HG02588 (cell line): ENCODE data around the gene OR4E1.
"Not testable (repeated sequence)": the region's sequence is repeated elsewhere in the genome, so short reads cannot be mapped to it uniquely, and the experiment has no call there.

Experiments used
- ATAC-seq: cut with Tn5 transposase; IDR thresholded peaks from one replicate; pipeline ENCODE4 v1.9.1; 2021; ENCODE audit warnings: mild to moderate bottlenecking, moderate library complexity; ENCODE audit not compliant: unreplicated experiment

The OR4E1 gene

GRCh38 chr14:21673718-21674117 lies at the start of gene OR4E1:
Gene OR4E1 (minus strand): TSS chr14:21673818. CDS start chr14:21670935, 2,883 bp downstream.
- no peak for ATAC-seq

DNA sequence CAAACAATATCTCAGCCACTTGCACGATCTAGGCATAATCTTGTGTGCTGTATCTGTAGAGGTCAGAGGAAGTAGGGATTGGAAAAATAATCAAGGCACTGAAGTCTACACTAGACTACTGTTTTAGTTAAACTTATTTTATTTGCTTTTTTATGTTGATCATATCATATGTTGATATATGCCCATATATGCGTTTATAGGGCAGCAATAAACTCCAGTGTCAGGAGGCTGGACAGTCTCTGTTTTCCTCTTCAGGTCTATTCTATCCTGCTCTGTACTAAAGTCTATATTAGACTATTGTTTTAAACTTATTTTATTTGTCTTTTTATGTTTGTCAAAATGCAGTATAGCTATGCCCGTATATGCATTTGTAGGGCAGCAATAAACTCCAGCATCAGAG lies 47.9 kb upstream of the OR4E1 start:
- no peak for ATAC-seq

DNA sequence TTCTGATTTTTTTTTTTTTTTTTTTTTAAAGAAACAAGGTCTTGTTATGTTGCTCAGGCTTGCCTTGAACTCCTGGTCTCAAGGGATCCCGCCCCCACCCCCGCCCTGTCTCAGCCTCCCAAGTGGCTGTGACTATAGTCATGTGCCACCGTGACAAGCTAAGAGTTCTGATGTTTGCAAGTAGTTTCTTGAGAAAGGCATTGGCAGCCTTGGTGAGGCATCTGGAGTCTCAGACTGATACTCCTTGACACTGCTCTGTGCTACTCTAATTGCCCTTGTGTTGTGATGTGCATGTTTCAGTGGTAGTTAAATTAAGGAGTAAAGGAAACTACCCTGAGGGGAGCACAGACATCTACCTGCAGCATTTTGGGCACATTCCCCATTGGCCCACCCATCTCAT lies 46.2 kb upstream of the OR4E1 start:
- ATAC-seq, result no peak

DNA sequence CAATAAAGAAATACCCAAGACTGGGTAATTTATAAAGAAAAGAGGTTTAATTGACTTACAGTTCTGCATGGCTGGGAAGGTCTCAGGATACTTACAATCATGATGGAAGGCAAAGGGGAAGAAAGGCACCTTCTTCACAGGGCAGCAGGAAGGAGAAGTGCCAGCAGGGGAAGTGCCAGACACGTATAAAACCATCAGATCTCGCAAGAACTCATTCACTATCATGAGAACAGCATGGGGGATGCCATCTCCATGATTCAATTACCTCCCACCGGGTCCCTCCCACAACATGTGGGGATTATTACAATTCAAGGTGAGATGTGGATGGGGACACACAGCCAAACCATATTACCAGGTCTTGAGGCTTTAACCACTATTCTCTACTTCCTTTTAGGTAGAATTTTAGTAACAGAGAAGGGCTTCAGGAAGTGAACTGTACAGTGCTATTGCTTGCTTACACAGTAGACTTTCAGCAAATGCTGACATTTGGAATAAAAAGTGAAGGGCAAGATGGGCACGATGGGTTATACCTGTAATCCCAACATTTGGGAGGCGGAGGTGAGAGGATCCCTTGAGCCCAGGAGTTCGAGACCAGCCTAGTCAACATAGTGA lies 40.8 kb upstream of the OR4E1 start:
- no peak for ATAC-seq

DNA sequence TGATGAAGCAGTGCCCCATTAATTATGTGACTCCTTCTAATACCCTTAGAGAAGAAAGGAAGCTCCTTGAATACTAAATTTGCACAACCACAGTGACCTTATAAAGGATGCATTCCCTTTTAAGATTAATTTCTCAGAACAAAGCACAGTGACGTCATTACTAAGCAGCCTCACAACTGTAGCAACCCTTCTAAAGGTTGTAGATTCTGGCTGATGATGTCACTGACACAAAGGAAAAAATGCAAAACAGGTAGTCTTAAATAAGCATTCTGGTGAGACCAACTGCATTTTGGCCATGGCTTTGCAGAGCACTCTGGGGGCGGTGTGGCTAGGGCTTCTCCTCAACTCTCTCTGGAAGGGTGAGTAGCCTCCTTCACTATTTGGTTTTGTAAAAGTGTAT lies 38.4 kb upstream of the OR4E1 start:
- no peak for ATAC-seq

GRCh38 chr14:21711360-21711961 lies 37.8 kb upstream of the OR4E1 start:
- ATAC-seq, result no peak

DNA sequence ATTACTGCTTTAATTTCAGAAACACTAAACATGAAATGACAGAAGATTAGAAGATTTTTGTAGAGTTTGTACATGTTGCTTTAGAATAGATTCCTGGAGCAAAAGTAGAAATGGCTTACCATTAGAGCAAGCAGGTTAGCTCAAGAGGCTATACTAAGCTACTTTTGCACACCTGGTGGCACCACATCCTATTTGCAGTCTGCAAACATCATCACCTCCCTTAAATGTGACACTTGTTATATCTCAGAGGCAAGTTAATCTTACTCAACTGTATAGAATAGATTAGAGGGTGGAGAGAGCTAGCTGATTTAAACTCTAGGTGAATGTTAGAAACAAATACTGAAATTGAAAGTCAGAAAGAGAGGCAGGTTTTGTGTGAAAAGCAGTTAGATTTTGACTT lies 30.7 kb upstream of the OR4E1 start:
- no peak for ATAC-seq

DNA sequence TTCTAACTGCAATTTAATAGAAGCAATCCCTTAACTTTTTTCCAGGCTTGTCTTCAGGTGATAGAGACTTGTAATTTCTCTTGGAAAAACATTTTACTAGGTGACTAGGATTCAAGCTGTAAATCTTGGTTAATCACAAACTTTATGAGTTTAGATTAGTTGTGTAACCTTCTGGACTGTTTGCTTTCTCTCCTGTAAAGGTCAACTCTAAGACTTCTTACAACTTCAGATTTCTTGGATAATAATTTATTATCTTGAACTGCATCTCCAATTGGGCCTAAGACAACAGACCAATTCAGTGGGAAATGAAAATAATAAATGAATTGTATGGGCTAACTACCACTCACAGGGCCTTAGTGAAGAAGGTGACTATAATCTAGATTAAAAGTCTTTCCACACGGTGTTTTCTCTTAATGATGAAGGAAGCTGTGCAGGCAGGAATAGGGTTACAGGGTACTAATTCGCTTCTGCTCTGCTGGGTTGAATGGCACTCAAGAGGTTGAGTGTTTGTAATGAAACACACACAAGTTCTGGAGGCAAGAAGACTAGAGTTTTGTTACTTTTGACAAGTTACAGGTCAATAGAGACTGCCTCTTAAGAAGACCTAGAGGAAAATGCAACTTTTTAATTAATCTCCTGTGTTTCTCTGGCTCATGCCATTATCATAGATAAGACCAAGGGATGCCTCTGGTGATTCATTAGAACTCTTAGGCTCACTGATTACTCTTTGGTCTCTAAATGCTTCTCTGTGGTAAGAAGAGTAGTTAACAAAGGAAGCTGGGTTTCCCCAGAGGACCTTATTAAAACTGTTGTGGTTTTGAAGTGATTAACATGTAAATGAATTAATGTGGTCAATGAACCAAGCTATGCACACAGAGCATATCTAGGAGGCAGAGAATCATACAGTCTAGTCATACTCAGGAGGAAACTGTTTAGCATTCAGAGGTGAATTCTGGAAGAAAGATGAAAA lies 30.0 kb upstream of the OR4E1 start:
- ATAC-seq, result no peak

DNA sequence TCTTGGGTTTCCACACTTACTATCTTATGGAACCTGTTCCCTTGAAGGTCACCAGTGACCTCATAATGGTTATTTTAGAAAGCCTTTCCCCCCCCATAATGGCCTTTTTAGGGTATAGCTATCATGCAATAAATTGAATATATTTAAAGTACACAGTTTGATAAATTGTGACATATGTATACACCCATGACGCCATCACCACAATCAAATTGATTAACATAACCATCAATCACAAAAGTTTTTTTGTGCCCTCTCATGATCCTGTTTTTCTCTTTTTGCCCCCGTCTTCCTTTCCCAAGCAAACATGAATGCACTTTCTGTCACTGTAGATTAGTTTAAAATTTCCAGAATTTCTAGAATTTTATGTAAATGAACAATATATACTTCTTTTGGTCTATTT lies 28.7 kb upstream of the OR4E1 start:
- no peak for ATAC-seq

GRCh38 chr14:21699551-21699950 lies 25.9 kb upstream of the OR4E1 start:
- no peak for ATAC-seq

GRCh38 chr14:21698538-21698937 lies 24.9 kb upstream of the OR4E1 start:
- ATAC-seq, result not testable (repeated sequence)

- ATAC-seq, result not testable (repeated sequence)
Measured at GRCh38 chr14:21697662-21698061, 24.0 kb upstream of the OR4E1 start.

DNA sequence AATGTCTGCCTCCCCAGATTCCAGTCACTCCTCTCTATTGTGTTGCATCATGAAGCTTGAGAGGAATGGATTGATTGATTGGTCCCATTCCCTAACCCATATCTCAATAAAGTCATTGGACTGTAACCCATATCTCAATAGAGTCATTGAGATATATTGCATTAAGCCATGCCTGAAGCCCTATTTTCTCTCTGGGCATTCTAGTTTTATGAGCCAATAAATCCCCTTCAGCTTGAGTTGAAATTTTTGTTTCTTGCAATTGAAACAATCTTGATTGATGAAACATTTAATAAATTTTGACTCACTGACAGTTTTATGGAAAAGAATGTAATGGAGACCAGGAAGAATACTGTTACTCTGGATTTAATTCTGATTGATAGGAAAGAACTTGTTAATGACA lies 20.8 kb upstream of the OR4E1 start:
- ATAC-seq, result no peak

GRCh38 chr14:21686468-21686867 lies 12.8 kb upstream of the OR4E1 start:
- ATAC-seq, result no peak

DNA sequence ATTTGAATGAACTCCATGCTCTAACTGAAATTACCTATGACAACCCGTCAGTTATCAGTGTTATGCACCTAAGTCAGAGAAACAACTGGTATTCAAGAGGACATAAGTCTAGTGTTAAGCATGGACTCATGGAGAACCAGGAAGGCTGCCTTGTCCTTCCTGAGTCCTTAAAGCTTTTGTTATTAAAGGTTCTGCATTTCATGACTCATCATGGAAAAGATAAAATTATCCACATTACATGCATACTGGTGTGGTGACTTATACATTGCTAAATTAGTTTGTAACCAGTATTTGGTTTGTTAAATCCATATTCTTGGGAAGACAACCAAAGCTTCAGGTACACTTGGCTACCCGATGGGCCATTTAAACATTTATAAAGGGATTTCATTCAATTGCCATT lies 6.5 kb upstream of the OR4E1 start:
- no peak for ATAC-seq

- ATAC-seq, result no peak
Measured at GRCh38 chr14:21675566-21675965, 1.9 kb upstream of the OR4E1 start.

DNA sequence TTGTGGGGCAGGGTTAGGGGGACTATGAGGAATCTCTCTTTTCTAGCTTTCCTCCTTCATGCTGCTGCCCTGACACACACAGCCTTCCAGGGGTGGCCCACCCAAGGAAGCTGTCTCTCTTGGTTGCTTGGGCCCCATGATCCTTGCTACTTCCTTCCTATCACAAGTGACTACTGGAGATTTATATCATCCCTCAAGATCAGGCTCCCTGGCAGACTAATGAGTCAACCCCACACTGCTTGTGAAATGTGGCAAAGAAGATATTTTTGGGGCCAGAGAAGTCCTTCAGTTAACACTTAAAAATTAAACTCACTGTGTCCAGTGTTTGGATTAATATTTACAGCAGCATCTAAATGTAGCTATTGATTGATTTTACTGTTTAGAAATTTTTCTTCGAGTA lies 1.5 kb downstream of the OR4E1 start:
- ATAC-seq, result no peak

- ATAC-seq, result no peak
Measured at GRCh38 chr14:21671371-21671770, 2.2 kb downstream of the OR4E1 start.

- ATAC-seq, result no peak
Measured at GRCh38 chr14:21669284-21669683, 4.3 kb downstream of the OR4E1 start.

GRCh38 chr14:21668377-21668776 lies 5.2 kb downstream of the OR4E1 start:
- no peak for ATAC-seq

GRCh38 chr14:21656980-21657379 lies 16.6 kb downstream of the OR4E1 start:
- ATAC-seq, result no peak

DNA sequence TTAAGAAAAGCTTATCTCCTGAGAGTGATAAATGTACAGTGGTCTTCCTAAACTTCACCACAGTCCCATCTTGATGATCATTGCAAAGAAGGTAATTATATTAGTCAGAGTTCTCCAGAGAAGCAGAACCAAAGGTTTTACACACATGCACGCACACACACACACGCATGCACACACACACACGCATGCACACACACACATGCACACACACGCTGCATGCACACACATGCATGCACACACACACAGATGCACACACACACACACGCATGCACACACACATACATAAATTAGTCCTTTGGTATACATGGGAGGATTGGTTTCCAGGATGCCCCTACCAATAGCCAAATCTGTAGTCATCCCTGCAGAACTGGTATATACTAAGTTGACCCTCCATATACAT lies 19.4 kb downstream of the OR4E1 start:
- no peak for ATAC-seq
